NCI-H82 treated with DMSO at 0.1 percent for 48 hours (cell line): ENCODE results near the gene KCNK3.
A peak's percentile ranks its signal among the peaks of the same experiment; 100 is the strongest.
"Not testable (repeated sequence)": the region's sequence is repeated elsewhere in the genome, so short reads cannot be mapped to it uniquely, and the experiment has no call there.

ENCODE experiments used
- DNase-seq: peaks from one replicate; lab custom pipeline; 2025; ENCODE audit not compliant: unreplicated experiment; lab: John Stamatoyannopoulos, UW

Gene KCNK3

DNA sequence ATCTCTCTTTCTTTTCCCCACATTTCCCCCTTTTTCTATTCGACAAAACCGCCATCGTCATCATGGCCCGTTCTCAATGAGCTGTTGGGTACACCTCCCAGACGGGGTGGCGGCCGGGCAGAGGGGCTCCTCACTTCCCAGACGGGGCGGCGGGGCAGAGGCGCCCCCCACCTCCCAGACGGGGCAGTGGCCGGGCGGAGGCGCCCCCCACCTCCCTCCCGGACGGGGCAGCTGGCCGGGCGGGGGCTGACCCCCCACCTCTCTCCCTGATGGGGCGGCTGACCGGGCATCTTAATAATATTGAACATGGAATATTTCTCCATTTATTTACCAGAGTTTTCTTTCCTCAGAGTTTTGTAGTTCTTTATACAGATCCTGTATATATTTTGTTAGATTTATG lies 27.2 kb upstream of the KCNK3 start:
- DNase-seq: not testable (repeated sequence)

GRCh38 chr2:26666671-26667070 lies 25.9 kb upstream of the KCNK3 start:
- DNase-seq: no peak

DNA sequence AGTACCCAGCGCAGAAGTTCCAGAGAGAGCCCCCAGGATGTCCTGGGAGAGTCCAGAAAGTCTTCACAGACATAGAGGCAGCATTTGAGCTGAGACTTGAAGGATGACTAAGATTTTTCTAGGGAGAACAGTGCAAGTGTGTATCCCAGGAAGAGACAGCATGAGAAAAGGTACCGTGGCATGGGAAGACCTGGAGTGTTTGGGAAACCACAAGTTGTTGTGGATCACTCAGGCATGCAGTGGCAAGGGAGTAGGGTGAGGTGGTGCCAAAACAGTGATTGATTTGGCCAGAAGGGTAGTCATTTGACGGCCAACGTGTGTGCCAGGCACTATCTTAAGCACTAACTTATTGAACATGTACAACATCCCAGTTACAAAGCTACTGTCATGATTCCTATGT lies 24.5 kb upstream of the KCNK3 start:
- DNase-seq: no peak

DNA sequence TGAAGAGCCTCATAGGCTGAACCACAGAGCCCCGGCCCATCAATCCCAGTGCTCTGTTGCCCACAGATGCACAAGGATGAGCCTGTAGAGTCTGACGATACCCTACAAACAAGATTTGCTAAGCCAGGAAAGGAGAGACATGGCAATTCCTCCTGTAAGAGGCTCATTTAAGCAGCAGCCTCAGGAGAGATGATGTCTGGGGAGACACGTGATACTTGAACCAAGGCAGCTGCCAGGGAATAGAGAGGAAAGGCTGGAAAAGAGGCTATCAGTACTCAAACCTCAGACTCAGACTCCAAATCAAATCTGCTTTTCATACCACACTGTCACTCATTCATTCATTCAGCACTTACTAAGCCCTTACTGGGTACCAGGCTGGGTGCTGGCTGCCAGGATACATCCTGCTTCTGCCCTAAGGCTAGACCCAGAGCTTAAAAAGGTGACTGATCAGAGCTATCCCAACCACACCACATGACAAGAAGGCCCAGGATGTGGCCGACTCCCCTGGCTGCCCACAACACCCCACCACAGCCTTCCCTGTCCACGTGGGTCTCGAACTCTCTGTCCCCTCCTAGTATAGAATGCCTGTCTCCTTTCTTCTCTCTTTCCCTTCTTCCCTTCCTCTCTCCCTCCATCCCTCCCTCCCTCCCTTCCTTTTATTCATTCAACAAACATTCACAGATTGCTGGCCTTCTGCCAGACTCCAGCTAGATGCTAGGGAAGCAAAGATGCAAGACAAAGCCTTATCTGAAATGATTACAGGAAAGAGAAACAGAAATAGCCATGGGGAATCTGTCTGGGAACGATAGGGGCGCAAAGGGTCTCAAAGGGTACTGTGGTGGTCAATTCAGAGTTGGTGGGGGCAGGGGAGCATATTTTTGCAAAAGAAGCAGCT lies 23.4 kb upstream of the KCNK3 start:
- peak; percentile 18 for DNase-seq

- no peak for DNase-seq
Measured at GRCh38 chr2:26670171-26670570, 22.4 kb upstream of the KCNK3 start.

DNA sequence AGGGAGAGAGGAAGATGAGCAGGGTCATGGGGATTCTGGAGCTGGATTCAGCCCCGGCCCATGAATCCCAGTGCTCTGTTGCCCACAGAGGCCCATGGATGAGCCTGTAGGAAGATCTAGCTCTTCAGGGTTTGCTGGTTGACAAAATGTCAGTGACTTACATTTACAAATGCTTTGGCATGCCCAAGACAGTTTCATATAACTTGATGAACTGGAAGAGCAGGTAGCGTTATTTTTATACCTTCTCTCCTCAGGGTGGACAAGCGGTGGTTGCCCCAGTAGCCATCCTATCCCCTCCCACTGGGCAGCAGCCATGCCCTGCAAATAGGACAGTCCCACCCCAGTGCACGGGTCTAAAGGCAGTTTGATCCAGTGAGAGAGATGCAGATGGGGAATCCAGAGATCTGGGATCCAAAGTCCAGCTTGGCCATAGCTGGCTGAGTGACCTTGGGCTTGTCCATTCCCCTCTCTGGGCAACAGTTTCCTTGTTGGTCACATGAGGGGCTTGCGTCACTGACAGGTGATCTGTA lies 21.5 kb upstream of the KCNK3 start:
- no peak for DNase-seq

DNA sequence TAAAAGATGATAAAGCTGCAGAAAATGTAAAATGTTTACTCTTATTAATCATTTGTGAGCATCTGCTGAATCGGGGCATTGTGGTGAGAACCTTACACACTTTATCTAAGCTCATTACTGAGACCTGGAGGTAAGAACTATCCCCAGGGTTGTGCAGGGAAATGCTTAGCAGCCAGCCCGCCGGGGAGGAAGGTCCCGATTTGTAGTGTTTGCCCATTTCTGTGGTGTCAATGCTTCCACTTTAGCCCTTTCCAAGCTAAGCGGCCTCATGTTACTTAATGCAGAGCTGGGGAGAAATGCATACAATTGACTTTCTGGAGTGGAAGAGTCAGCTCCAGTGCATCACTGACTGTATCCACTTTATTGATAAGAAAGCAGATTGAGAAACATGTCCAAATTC lies 20.8 kb upstream of the KCNK3 start:
- no peak for DNase-seq

- no peak for DNase-seq
Measured at GRCh38 chr2:26672112-26672817, 20.3 kb upstream of the KCNK3 start.

DNA sequence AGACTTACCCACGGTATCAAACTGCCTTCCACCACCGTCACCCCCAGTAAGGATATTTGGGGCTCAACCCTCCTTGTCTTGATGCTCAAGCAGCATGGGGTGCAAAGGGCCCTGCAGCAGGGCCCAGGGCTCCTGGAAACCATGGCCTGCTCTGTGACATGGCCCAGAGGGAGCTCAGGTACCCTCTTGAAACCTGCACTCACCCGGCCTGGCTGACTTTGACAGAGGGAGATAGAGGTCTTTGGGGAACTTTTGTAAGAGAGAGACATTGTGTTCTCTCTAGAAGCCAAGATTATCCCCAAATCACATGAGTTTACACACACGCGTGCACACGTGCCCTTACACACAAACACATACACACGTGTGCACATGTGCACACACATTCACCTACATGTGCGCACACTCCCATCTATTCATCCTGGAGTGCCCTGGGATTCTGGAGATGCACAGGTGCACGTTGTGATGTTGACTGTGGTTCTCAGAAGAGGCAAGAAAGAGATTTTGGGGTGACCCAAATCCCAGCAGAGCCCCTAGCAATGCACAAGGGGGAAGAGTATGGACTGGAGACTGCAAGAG lies 19.6 kb upstream of the KCNK3 start:
- no peak for DNase-seq

DNA sequence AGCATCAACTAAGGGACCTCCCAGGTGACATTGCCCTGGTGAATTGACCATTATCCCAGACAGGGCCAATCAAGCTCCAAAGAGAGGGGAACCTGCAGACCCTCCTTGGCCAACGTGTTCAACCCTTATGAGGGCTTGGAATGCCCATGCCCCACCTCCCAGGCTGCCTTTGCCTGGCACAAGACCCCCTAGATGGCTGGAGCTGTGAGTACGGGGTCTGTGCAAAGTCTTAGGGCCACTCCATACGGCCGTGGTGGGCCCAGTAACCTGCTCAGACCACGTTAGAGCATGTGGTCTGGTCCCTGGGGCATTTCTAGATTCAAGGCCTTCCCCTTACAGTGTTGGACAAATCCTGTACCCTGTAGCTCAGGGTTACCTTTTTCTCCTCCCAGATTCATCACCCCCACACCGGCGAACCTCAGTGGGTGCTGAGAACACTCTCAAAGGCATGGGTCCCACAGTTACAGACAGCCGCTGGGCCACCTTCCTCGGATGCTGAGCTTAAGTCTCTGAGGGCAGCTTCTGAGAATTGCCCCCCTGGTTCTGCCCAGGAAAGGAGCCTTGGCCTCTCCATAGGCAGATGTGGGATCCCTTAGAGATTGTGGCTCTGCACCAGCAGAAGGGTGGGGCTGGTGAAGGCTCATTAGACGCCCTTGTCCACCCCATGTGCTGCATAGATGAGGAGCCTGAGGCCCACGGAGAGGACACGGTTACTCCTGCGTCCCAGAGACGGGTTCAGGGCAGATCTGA lies 18.3 kb upstream of the KCNK3 start:
- DNase-seq: no peak

GRCh38 chr2:26674771-26675170 lies 17.8 kb upstream of the KCNK3 start:
- DNase-seq: no peak

DNA sequence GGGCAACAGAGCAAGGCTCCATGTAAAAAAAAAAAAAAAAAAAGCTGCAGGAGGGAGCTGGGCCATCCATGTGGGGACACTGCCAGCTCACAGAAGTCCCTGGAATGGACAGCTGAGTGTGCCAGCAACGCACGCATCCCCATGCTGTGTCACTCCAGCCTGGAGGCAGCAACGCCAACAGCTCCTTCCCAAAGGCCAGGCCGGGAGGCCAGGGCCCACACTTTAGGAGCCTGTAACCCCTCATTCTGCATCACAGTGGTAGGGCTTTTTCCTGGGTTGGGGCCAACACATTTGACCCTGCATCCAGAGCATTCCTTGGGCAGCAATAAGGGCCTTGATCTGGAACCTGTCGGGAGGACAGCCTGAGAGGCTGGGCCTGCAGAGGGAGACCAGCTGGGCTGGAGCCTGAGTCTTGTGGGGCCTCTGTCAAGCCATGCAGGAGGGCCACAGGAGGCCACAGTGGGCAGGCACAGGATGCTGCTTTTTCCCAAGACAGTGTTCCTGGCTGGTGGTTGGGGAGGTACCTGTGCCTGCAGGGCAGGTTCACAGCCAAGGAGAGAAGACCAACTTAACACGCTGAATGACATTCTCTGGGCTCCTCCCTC lies 16.8 kb upstream of the KCNK3 start:
- no peak for DNase-seq

DNA sequence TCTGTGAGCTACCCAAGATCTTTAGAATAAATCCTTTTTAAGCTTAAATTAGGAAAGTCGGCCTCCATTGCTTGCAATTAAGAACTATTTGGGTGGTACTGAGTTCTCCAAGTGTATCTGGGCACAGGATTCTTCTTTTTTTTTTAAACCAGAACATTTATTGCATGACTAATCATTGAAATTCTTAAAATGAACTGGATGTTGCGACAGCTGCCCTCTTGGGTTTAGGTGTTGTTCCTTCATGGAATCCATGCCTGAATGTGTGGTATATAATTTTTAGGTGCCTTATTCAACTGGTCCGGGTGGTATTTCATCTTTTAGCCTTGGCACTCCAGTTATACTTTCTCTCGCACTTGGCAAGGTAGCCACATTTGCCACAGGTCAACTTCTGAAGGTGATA lies 14.5 kb upstream of the KCNK3 start:
- no peak for DNase-seq

- DNase-seq: no peak
Measured at GRCh38 chr2:26679867-26680266, 12.7 kb upstream of the KCNK3 start.

GRCh38 chr2:26681656-26682055 lies 10.9 kb upstream of the KCNK3 start:
- DNase-seq: no peak

GRCh38 chr2:26682155-26682554 lies 10.4 kb upstream of the KCNK3 start:
- DNase-seq: no peak

DNA sequence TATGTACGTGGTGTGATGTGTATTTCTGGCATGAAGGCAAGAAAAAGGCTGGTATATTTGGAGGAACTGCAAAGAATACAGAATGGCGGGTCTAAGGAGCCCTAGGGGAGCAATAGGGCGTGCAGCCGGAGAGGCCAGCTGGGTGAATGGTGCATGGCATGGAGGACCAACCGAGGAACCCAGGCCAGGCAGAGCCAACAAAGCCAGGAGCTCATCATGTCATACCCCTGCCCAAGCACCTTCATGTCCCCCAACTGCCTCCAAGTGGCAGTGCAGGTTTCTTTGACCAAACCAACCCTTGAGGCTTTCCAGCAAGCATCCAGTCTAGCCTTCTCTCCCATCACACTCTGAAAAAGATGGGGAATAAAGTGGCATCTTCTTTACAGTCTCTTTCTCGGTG lies 8.9 kb upstream of the KCNK3 start:
- no peak for DNase-seq

DNA sequence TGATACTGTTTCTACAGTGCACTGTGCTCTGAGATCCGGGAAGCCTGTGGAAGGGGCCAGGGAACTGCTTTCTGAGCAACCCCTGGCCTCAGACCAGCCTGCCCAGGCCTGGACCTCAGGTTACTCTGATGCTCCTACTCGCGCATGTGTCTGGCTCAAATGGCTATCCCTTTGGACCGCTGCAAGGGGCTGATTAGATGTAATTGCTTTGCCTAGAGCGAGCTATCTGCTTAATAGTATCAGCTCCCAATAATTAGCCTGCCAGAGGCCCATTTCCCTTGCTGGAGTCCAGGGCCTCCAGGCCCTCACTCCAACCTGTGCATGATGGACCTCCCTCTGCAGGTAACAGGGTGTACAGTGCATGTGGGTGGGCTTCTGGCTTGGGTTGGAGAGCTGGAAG lies 7.2 kb upstream of the KCNK3 start:
- no peak for DNase-seq

GRCh38 chr2:26685989-26686839 lies 6.3 kb upstream of the KCNK3 start:
- DNase-seq: no peak

GRCh38 chr2:26687328-26687727 lies 5.2 kb upstream of the KCNK3 start:
- DNase-seq: no peak
